Rectal smooth muscle tissue (tissue), 1 donor: ENCODE data around the gene PKNOX1.
"Not testable (repeated sequence)": the region's sequence is repeated elsewhere in the genome, so short reads cannot be mapped to it uniquely, and the experiment has no call there.

Experiments
- H3K27ac ChIP-seq: one replicate; pipeline ENCODE4 v1.7.0; 2013; ENCODE audit warnings: low read depth, low read length, inconsistent platforms
- H3K27me3 ChIP-seq: one replicate; pipeline ENCODE4 v1.7.0; 2013; ENCODE audit warnings: low read length; ENCODE audit not compliant: control insufficient read depth, insufficient read depth
- H3K36me3 ChIP-seq: one replicate; pipeline ENCODE4 v1.7.0; 2013; ENCODE audit warnings: low read length; ENCODE audit not compliant: control insufficient read depth, insufficient read depth
- H3K4me1 ChIP-seq: one replicate; pipeline ENCODE4 v1.7.0; 2013; ENCODE audit warnings: low read length; ENCODE audit not compliant: control insufficient read depth, insufficient read depth
- H3K4me3 ChIP-seq: one replicate; pipeline ENCODE4 v1.7.0; 2013; ENCODE audit warnings: low read length
- H3K9ac ChIP-seq: one replicate; pipeline ENCODE4 v1.7.0; 2013; ENCODE audit warnings: low read length

Gene PKNOX1

GRCh38 chr21:42937960-42938605 is 36.3 kb upstream of the PKNOX1 start:
- H3K36me3 ChIP-seq: no peaks in the 10 kb centered on the region
- no peaks in the 10 kb centered on the region for H3K4me1 ChIP-seq
- H3K9ac ChIP-seq: no peak overlapping the region
- no peaks in the 10 kb centered on the region for H3K27me3 ChIP-seq
- no peak overlapping the region for H3K27ac ChIP-seq
- no peak overlapping the region for H3K4me3 ChIP-seq

- H3K27me3 ChIP-seq, H3K4me3 ChIP-seq, H3K36me3 ChIP-seq, H3K9ac ChIP-seq, H3K4me1 ChIP-seq, H3K27ac ChIP-seq: not testable (repeated sequence)
Measured at GRCh38 chr21:42938606-42938995, 35.8 kb upstream of the PKNOX1 start.

GRCh38 chr21:42939582-42940413 is 34.6 kb upstream of the PKNOX1 start:
- Histone ChIP-seq H3K36me3 (no peaks in the 10 kb centered on the region), H3K27me3 (no peaks in the 10 kb centered on the region), H3K4me1 (no peaks in the 10 kb centered on the region), H3K27ac (no peak overlapping the region), H3K4me3 (peak overlapping the region; percentile 6), H3K9ac (no peak overlapping the region)

GRCh38 chr21:42941696-42942085 is 32.7 kb upstream of the PKNOX1 start:
- H3K4me1 ChIP-seq: no peaks in the 10 kb centered on the region
- no peaks in the 10 kb centered on the region for H3K36me3 ChIP-seq
- no peak overlapping the region for H3K9ac ChIP-seq
- H3K27ac ChIP-seq: no peak overlapping the region
- no peaks in the 10 kb centered on the region for H3K27me3 ChIP-seq
- no peak overlapping the region for H3K4me3 ChIP-seq

GRCh38 chr21:42942244-42942643 is 32.1 kb upstream of the PKNOX1 start:
- no peak overlapping the region for H3K4me3 ChIP-seq
- H3K27ac ChIP-seq: no peak overlapping the region
- no peaks in the 10 kb centered on the region for H3K4me1 ChIP-seq
- no peaks in the 10 kb centered on the region for H3K27me3 ChIP-seq
- H3K9ac ChIP-seq: no peak overlapping the region
- no peaks in the 10 kb centered on the region for H3K36me3 ChIP-seq

GRCh38 chr21:42949094-42949755 is 25.1 kb upstream of the PKNOX1 start:
- H3K36me3 ChIP-seq, H3K4me1 ChIP-seq, H3K4me3 ChIP-seq, H3K9ac ChIP-seq, H3K27ac ChIP-seq, H3K27me3 ChIP-seq: not testable (repeated sequence)

GRCh38 chr21:42951193-42951592 is 23.2 kb upstream of the PKNOX1 start:
- not testable (repeated sequence) for H3K4me3 ChIP-seq, H3K27me3 ChIP-seq, H3K9ac ChIP-seq, H3K36me3 ChIP-seq, H3K4me1 ChIP-seq, H3K27ac ChIP-seq

GRCh38 chr21:42956824-42957630 is 17.3 kb upstream of the PKNOX1 start:
- H3K27me3 ChIP-seq: no peaks in the 10 kb centered on the region
- H3K4me3 ChIP-seq: no peak overlapping the region
- no peaks in the 10 kb centered on the region for H3K36me3 ChIP-seq
- H3K9ac ChIP-seq: no peak overlapping the region
- no peaks in the 10 kb centered on the region for H3K4me1 ChIP-seq
- no peak overlapping the region for H3K27ac ChIP-seq

- H3K36me3 ChIP-seq, H3K4me3 ChIP-seq, H3K4me1 ChIP-seq, H3K27me3 ChIP-seq, H3K9ac ChIP-seq, H3K27ac ChIP-seq: not testable (repeated sequence)
Measured at GRCh38 chr21:42958122-42958521, 16.2 kb upstream of the PKNOX1 start.

GRCh38 chr21:42959728-42960127 is 14.6 kb upstream of the PKNOX1 start:
- Histone ChIP-seq H3K27ac (no peak overlapping the region), H3K36me3 (no peaks in the 10 kb centered on the region), H3K4me1 (no peaks in the 10 kb centered on the region), H3K4me3 (no peak overlapping the region), H3K9ac (no peak overlapping the region), H3K27me3 (no peaks in the 10 kb centered on the region)

- H3K9ac ChIP-seq: no peak overlapping the region
- no peaks in the 10 kb centered on the region for H3K36me3 ChIP-seq
- H3K4me1 ChIP-seq: no peaks in the 10 kb centered on the region
- no peak overlapping the region for H3K4me3 ChIP-seq
- no peak overlapping the region for H3K27ac ChIP-seq
- no peaks in the 10 kb centered on the region for H3K27me3 ChIP-seq
Measured at GRCh38 chr21:42962380-42963007, 11.9 kb upstream of the PKNOX1 start.

- Histone ChIP-seq H3K9ac (no peak overlapping the region), H3K27ac (no peak overlapping the region), H3K36me3 (no peaks in the 10 kb centered on the region), H3K4me3 (no peak overlapping the region), H3K4me1 (no peaks in the 10 kb centered on the region), H3K27me3 (no peaks in the 10 kb centered on the region)
Measured at GRCh38 chr21:42964086-42964485, 10.3 kb upstream of the PKNOX1 start.
